OCI-LY1 (cell line): ENCODE data around the gene LRRC8D.

Experiments used
- EZH2 ChIP-seq: fragments of 200-600 bp; sonication (generic), shearing (Covaris generic); IDR thresholded peaks from 2 replicates; pipeline ENCODE4 v1.8.0; 2017; ENCODE audit warnings: borderline replicate concordance, mixed run types, mild to moderate bottlenecking, antibody characterized with exemption, low read length, moderate library complexity, mixed read lengths
- TF ChIP-seq, protein P1 (sequence below): fragments of 200-600 bp; sonication (generic), shearing (Covaris generic); IDR thresholded peaks from 2 replicates; pipeline ENCODE4 v1.5.1; 2017; ENCODE audit warnings: mild to moderate bottlenecking, antibody characterized with exemption, low read length, moderate library complexity, mixed read lengths

GRCh38 chr1:89878256-89878655 lies 57.4 kb downstream of the LRRC8D start:
- TF ChIP-seq, protein P1, sequence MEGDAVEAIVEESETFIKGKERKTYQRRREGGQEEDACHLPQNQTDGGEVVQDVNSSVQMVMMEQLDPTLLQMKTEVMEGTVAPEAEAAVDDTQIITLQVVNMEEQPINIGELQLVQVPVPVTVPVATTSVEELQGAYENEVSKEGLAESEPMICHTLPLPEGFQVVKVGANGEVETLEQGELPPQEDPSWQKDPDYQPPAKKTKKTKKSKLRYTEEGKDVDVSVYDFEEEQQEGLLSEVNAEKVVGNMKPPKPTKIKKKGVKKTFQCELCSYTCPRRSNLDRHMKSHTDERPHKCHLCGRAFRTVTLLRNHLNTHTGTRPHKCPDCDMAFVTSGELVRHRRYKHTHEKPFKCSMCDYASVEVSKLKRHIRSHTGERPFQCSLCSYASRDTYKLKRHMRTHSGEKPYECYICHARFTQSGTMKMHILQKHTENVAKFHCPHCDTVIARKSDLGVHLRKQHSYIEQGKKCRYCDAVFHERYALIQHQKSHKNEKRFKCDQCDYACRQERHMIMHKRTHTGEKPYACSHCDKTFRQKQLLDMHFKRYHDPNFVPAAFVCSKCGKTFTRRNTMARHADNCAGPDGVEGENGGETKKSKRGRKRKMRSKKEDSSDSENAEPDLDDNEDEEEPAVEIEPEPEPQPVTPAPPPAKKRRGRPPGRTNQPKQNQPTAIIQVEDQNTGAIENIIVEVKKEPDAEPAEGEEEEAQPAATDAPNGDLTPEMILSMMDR = no peak
- no peak for TF ChIP-seq EZH2
